Endothelial cell of umbilical vein (primary cell): Measurements from ENCODE around the gene HAND2. TPM values are rescaled to one million over a fixed set of nuclear protein-coding genes. Genes with fewer than 3 reads are reported as not detected.

Experiments
- BruUV-seq: library from RNA; stranded (reverse); fragments of 400-500 nt; replicated peaks from 2 replicates; lab custom pipeline; 2021; lab: Mats Ljungman, UMichigan
- CTCF ChIA-PET: fragments of 300-600, 350-600 bp; sonication (Branson Sonifier 250); formaldehyde crosslinking; loops from one replicate; lab custom pipeline; 2021; ENCODE audit warnings: antibody characterized with exemption, inconsistent platforms; lab: Charles Lee
- POLR2A ChIA-PET: fragments of 300-600, 350-600 bp; sonication (Branson Sonifier 250); formaldehyde crosslinking; loops from one replicate; lab custom pipeline; 2021; ENCODE audit warnings: antibody characterized with exemption, inconsistent platforms; lab: Charles Lee
- DNase-seq: peaks from one replicate; pipeline ENCODE4 v3.0.0-alpha.2; 2011; ENCODE audit warnings: low read depth, low spot score
- FAIRE-seq: peaks from 2 replicates; lab custom pipeline; 2011; peaks lifted over from hg19 to GRCh38; lab: Jason Lieb, UNC
- H2AFZ ChIP-seq: 2 replicates; pipeline ENCODE4 v1.6.0; 2012; ENCODE audit warnings: low read depth, low read length, control low read depth, inconsistent platforms
- H3K27ac ChIP-seq: 2 replicates; pipeline ENCODE4 v1.5.1; 2011; ENCODE audit warnings: low read depth, mild to moderate bottlenecking, control low read depth, low read length, moderate library complexity; ENCODE audit not compliant: insufficient read depth
- H3K27me3 ChIP-seq, 2 experiments: 2 replicates each; pipeline versions ENCODE4 v1.6.0 to v1.6.1; 2011; ENCODE audit warnings: low read length in 2 of 2, mixed read lengths in 1 of 2; ENCODE audit not compliant: control insufficient read depth in 2 of 2, insufficient read depth in 2 of 2
- H3K36me3 ChIP-seq, 2 experiments: 2 replicates in 1 of 2; 3 replicates in 1 of 2; pipeline ENCODE4 v1.5.1; 2011; ENCODE audit warnings: low read length in 2 of 2, mild to moderate bottlenecking in 1 of 2, moderate library complexity in 1 of 2; ENCODE audit not compliant: control insufficient read depth in 2 of 2, insufficient read depth in 2 of 2; ENCODE audit errors: extremely low read depth in 1 of 2
- H3K4me1 ChIP-seq: 3 replicates; pipeline ENCODE4 v1.5.1; 2011; ENCODE audit warnings: mild to moderate bottlenecking, low read length; ENCODE audit not compliant: control insufficient read depth, insufficient read depth; ENCODE audit errors: extremely low read depth
- H3K4me2 ChIP-seq: 2 replicates; pipeline ENCODE4 v1.6.1; 2011; ENCODE audit warnings: low read length, control low read depth, mixed read lengths; ENCODE audit not compliant: insufficient read depth
- H3K4me3 ChIP-seq, 3 experiments: fragments of 200-600 bp in 1 of 3; sonication (generic), shearing (Covaris generic) in 1 of 3; replicated peaks in 1 of 3; 2 replicates each; pipeline ENCODE4 v1.5.1; 2011 to 2016; ENCODE audit warnings: control low read depth in 3 of 3, low read length in 3 of 3, mild to moderate bottlenecking in 2 of 3, inconsistent platforms in 1 of 3, low read depth in 1 of 3, moderate library complexity in 1 of 3; ENCODE audit not compliant: insufficient read depth in 1 of 3
- H3K79me2 ChIP-seq: 2 replicates; pipeline ENCODE4 v1.6.0; 2012; ENCODE audit warnings: low read length, inconsistent platforms; ENCODE audit not compliant: control insufficient read depth, insufficient read depth
- H3K9ac ChIP-seq: replicated peaks from 2 replicates; pipeline ENCODE3; 2011; ENCODE audit warnings: low read length, control low read depth; ENCODE audit not compliant: insufficient read depth; ENCODE audit errors: extremely low read depth
- H3K9me1 ChIP-seq: replicated peaks from 3 replicates; pipeline ENCODE4 v1.6.0; 2011; ENCODE audit warnings: mild to moderate bottlenecking, low read length; ENCODE audit not compliant: control insufficient read depth, insufficient read depth; ENCODE audit errors: extremely low read depth
- H3K9me3 ChIP-seq: replicated peaks from 2 replicates; pipeline ENCODE4 v1.5.1; 2012; ENCODE audit warnings: low read length, inconsistent platforms; ENCODE audit not compliant: control insufficient read depth, insufficient read depth
- H4K20me1 ChIP-seq: replicated peaks from 2 replicates; pipeline ENCODE3; 2011; ENCODE audit warnings: mild to moderate bottlenecking, low read length; ENCODE audit not compliant: control insufficient read depth, insufficient read depth; ENCODE audit errors: extremely low read depth
- CTCF ChIP-seq, 2 donors: IDR thresholded peaks; 1 replicate in 1 of 2; 2 replicates in 1 of 2; pipeline ENCODE4 v1.5.1; 2011; ENCODE audit warnings: low read length in 2 of 2, mild to moderate bottlenecking in 2 of 2, moderate library complexity in 2 of 2, control low read depth in 1 of 2, inconsistent platforms in 1 of 2, low read depth in 1 of 2; ENCODE audit not compliant: insufficient read depth in 1 of 2; ENCODE audit errors: extremely low read depth in 1 of 2
- EZH2 ChIP-seq: IDR thresholded peaks from 2 replicates; pipeline ENCODE4 v1.6.1; 2012; ENCODE audit warnings: borderline replicate concordance, low read depth, mild to moderate bottlenecking, moderate library complexity, low read length, inconsistent platforms; ENCODE audit not compliant: severe bottlenecking
- FOS ChIP-seq: IDR thresholded peaks from 2 replicates; pipeline ENCODE4 v1.6.1; 2011; ENCODE audit warnings: mild to moderate bottlenecking, low read length, moderate library complexity, borderline replicate concordance; ENCODE audit not compliant: insufficient read depth
- GATA2 ChIP-seq: IDR thresholded peaks from 2 replicates; pipeline ENCODE4 v1.7.0; 2011; ENCODE audit warnings: low read depth, mild to moderate bottlenecking, moderate library complexity, mixed read lengths, low read length; ENCODE audit not compliant: insufficient read length, insufficient read depth
- JUN ChIP-seq: IDR thresholded peaks from 2 replicates; pipeline ENCODE4 v1.6.1; 2011; ENCODE audit warnings: borderline replicate concordance, low read depth; ENCODE audit not compliant: insufficient read length, insufficient read depth
- MAX ChIP-seq: IDR thresholded peaks from 2 replicates; pipeline ENCODE4 v1.6.1; 2011; ENCODE audit not compliant: insufficient read depth, insufficient read length
- MYC ChIP-seq: IDR thresholded peaks from one replicate; pipeline ENCODE4 v1.6.1; 2011; ENCODE audit warnings: mild to moderate bottlenecking, low read depth, low read length
- POLR2A ChIP-seq: IDR thresholded peaks from 2 replicates; pipeline ENCODE4 v1.6.1; 2012; ENCODE audit warnings: low read depth, mild to moderate bottlenecking, control low read depth, low read length
- POLR2AphosphoS5 ChIP-seq: IDR thresholded peaks from 2 replicates; pipeline ENCODE4 v1.6.1; 2012; ENCODE audit warnings: low read depth, mild to moderate bottlenecking, control low read depth, low read length, moderate library complexity; ENCODE audit not compliant: insufficient read depth
- dilution Hi-C: fragments of 300-500 bp; cut with MboI; formaldehyde crosslinking; loops from one replicate; pipeline ENCODE4 v1.15.0; 2019; ENCODE audit warnings: low sequenced_read_pairs; ENCODE audit not compliant: extremely low pct_ligation_motif_present
- intact Hi-C: fragments of 100-400 bp; cut with micrococcal nuclease; formaldehyde crosslinking; loops from one replicate; pipeline ENCODE4 v1.10.0; 2022
- polyA plus RNA-seq, 4 experiments: library from polyadenylated mRNA; depleted of rRNA in 3 of 4; stranded (reverse) in 3 of 4; unstranded in 1 of 4; fragments of >200 nt; gene quantifications; 2 replicates each; pipeline versions ENCODE4 v1.2.1 to v1.2.3, GENCODE V29; 2011 to 2012; ENCODE audit warnings: missing spikeins in 1 of 4
- total RNA-seq: library from RNA; stranded (reverse); gene quantifications from 2 replicates; pipeline ENCODE4 v1.2.3, GENCODE V29; 2021

The HAND2 gene
- total and polyA plus RNA-seq, 2 donors (not counting 3 experiments of a cell fraction or from before 2014, with no cell fraction given): not detected

- Histone ChIP-seq H4K20me1 (no peaks in the 10 kb centered on the region), H3K36me3 (no peaks in the 10 kb centered on the region), H3K9ac (no peak overlapping the region), H3K4me3 (no peak overlapping the region), H2AFZ (no peak overlapping the region), H3K79me2 (no peaks in the 10 kb centered on the region), H3K27me3 (no peaks in the 10 kb centered on the region), H3K4me1 (no peaks in the 10 kb centered on the region), H3K9me1 (no peaks in the 10 kb centered on the region), H3K4me2 (no peak overlapping the region), H3K9me3 (no peaks in the 10 kb centered on the region), H3K27ac (no peak overlapping the region)
- FAIRE-seq (no peak), DNase-seq (no peak)
- BruUV-seq: no TSS peak
- dilution Hi-C loops (no loop called here), intact Hi-C loops (no loop called here)
- no peak for TF ChIP-seq GATA2
- no peak for TF ChIP-seq MYC
- no peak for TF ChIP-seq JUN
- no peak for TF ChIP-seq EZH2
- no peak for TF ChIP-seq POLR2A
- TF ChIP-seq MAX: no peak
- TF ChIP-seq POLR2AphosphoS5: no peak
- TF ChIP-seq FOS: no peak
- no peak for TF ChIP-seq CTCF (IDR thresholded peaks at IDR 0.05; ENCODE audit: extremely low read depth in 1 of 2, insufficient read depth in 1 of 2, low read depth in 1 of 2, low read length in 2 of 2)
- ChIA-PET POLR2A (no interaction called here), CTCF (no interaction called here)
These were observed 43.3 kb upstream of the HAND2 start for GRCh38 chr4:173573286-173573685.
